Measurements from ENCODE around the gene ACSF2.
"Not testable (repeated sequence)": the region's sequence is repeated elsewhere in the genome, so short reads cannot be mapped to it uniquely, and the experiment has no call there.

Gene ACSF2

GRCh38 chr17:50465635-50466034 is 39.6 kb downstream of the ACSF2 start:
- DNase-seq: no peak

GRCh38 chr17:50466371-50467113 is 40.5 kb downstream of the ACSF2 start:
- no peak for DNase-seq

GRCh38 chr17:50467114-50467854 is 41.3 kb downstream of the ACSF2 start:
- DNase-seq: no peak

- DNase-seq: no peak
These were observed 41.9 kb downstream of the ACSF2 start for GRCh38 chr17:50467855-50468303.

DNA sequence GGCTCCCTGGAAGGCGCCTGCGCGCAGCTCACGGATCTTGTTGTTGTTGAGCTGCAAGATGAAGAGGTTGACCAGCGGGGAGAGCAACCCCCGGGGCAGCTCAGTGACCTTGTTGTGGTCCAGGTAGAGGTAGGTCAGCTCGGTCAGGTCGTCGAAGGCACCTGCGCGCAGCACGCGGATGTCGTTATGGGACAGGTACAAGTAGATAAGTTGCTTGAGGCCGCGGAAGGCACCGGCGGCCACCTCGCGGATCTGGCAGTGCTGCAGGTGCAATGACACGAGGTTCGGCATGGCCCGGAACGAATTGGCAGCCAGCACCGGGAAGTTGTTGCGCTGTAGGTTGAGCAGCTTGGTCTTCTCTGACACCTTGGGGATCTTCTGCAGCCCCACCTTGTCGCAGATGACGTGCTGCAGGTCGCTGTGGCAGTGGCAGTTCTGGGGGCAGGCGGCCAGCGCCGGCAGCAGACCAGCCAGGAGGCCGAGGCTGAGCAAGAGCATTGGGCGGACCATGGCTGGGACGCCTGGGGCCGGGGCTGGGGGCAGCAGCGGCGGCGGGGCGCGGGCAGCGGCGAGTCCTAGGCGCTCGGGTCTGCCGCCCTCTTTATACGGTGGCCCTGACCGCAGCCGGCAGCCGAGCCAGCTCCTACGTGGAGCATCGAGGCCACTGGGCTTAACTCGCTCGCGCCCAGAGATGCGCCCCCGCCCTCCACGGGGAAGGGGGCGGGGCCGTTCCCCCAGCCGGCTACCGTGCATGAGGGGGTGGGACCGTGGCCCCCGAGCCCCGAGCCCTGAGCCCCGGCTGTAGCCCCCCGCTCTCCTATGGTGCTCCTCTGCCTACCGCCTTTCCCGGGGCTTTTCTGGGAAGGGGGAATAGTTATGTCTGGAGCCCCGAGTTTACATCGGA is 42.5 kb downstream of the ACSF2 start, which contains the start of gene CHAD:
CHAD (minus strand) TSS at position 577 of the 904 bp plus-strand sequence; CDS start at position 510, 67 bp downstream.
- DNase-seq: peak in 1 of 2 experiments; percentile 73

DNA sequence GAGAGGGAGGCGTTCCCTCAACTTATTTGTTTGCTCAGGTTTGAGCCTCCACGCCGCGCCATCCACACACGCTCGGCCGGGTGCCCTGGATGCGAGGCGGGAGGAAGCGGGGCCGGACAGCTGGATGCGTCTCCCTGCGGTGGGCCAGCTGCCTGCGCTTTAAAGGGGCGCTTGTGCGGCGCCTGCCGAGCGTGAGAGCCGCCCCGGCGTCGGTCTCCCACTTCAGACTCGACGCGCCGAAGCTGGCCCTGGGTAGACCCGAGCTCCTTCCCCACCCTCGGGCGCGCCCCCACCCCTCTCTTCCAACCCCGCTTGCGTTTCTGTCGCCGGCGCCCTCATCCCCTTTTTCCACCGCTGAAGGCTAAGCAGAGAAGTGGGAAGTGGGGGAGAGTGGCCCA is 43.2 kb downstream of the ACSF2 start:
- no peak for DNase-seq

GRCh38 chr17:50469671-50470305 is 43.8 kb downstream of the ACSF2 start:
- no peak for DNase-seq

GRCh38 chr17:50470426-50470825 is 44.4 kb downstream of the ACSF2 start:
- DNase-seq: no peak

DNA sequence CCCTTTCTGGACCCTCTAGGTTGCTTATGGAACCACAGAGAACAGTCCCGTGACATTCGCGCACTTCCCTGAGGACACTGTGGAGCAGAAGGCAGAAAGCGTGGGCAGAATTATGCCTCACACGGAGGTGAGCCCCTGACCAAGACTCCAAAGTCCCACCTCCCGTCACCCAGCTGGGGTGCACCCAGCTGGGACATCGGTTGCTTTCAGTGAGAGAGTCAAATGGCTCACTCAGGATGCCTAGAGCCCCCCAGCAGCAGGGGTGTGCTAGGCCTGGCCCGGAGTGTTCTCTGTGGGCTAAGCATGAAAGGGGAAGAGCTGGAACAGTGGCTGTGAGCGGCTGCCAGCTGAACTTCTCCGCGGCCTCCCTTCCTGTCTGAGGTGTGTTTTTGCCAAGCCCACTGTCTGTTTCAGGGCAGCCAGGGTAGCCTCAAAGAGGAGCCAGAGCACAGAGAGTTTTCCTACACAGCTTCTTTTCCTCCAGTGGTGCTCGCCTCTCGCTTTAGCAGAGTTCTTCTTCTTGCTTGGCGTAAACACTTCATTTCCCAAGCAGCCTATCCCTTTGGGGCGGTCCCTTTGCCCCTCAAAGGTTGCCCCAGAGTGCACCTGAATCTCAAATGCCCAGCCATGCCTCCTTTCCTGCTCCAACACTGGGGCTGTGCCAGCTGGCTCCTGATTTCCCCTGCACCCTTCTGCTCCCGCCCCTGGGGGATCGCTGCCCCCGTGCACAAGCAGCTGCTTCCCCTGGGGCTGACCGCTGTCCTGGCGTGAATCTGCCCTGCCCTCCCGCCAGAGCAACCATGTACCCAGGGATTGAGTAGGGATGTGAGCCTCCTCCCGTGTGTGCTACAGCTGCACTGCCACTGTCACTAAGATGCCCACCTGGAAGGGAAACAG is 45.2 kb downstream of the ACSF2 start:
- no peak for DNase-seq

GRCh38 chr17:50472286-50472685 is 46.3 kb downstream of the ACSF2 start:
- DNase-seq: no peak

- DNase-seq: not testable (repeated sequence)
These were observed 46.7 kb downstream of the ACSF2 start for GRCh38 chr17:50472761-50473161.

- DNase-seq: no peak
These were observed 47.9 kb downstream of the ACSF2 start for GRCh38 chr17:50473901-50474300.

DNA sequence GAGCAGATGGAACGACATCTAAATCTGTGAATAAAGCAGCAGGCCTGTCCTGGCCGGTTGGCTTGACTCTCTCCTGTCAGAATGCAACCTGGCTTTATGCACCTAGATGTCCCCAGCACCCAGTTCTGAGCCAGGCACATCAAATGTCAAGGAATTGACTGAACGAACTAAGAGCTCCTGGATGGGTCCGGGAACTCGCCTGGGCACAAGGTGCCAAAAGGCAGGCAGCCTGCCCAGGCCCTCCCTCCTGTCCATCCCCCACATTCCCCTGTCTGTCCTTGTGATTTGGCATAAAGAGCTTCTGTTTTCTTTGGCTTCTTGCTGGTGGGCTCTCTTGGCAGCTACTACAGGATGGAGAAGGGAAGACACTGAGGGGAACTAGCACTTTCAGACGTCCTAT is 48.5 kb downstream of the ACSF2 start:
- DNase-seq: no peak

DNA sequence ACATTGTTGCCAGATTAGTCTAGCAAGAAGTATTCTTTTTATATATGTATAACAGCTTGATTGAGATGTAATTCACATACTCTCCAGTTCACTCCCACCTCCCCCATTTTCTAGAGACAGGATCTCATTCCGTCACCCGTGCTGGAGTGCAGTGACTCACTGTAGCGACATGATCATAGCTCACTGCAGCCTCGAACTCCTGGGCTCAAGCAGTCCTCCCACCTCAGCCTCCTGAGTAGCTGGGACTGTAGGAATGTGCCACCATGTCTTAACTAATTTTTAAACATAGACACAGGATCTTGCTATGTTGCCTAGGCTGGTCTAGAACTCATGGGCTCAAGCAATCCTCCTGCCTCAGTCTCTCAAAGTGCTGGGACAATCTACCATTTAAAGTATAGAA is 49.3 kb downstream of the ACSF2 start:
- no peak for DNase-seq

DNA sequence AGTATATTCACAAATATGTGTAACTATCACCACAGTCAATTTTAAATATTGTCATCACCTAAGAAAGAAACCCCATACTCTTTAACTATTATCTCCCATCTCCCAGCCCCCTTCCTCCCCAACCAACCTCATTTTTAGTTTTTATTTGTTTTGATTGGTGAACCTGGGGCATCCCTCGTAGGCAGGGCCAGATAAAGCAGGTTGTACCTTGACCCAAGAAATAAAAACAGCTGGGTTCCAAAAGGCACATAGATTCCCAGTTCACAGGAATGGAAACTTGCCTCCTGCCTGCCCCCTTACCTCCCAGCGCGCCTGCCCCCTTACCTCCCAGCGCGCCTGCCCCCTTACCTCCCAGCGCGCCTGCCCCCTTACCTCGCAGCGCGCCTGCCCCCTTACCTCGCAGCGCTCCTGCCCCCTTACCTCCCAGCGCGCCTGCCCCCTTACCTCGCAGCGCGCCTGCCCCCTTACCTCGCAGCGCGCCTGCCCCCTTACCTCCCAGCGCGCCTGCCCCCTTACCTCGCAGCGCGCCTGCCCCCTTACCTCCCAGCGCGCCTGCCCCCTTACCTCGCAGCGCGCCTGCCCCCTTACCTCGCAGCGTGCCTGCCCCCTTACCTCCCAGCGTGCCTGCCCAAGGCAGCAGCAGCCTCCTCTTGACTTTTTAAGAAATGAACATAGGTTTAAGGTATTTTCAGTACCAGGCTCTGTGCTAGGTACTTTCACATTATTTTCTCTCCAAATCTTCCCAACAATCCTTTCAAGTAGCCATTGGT is 49.9 kb downstream of the ACSF2 start:
- not testable (repeated sequence) for DNase-seq

- DNase-seq: peak in 1 of 2 experiments; percentile 44
These were observed 50.7 kb downstream of the ACSF2 start for GRCh38 chr17:50476545-50477315.

GRCh38 chr17:50477976-50478375 is 52.0 kb downstream of the ACSF2 start:
- DNase-seq: no peak

DNA sequence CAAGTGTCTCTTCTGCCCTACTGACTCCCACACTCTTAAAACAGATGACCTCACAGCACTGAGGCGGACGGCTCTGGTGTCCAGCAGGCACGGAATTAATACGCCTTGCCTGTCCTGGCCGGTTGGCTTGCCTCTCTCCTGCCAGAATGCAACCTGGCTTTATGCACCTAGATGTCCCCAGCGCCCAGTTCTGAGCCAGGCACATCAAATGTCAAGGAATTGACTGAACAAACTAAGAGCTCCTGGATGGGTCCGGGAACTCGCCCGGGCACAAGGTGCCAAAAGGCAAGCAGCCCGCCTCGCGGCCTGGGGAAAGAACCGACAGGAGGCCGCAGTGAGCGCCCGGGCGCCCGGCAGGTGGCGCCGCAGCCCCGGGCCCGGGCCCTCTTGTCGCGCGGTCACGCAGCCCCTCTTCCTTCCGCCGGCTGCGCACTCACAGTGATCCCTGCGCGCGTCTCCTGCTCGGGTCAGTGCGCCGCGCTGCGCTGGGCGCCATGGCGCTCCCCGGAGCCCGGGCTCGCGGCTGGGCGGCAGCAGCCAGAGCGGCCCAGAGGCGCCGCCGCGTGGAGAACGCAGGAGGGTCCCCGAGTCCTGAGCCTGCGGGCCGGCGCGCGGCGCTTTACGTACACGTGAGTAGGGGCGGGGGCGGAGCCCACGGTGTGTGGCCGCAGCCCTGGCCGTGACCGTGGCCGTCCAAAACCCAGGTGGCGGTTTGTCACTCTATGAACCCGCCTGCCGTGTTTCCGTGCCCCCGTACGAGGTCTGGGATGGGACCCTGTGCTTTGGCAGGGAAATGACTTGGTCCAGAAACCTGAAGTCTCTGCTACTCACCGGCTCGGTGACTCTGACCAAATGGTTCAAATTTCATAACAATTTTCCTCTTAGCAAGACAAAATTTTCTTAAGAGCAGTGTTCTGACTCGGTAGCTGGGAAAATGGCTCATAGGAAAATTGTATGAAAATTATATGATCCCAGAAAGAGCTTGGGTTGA is 52.7 kb downstream of the ACSF2 start, which contains the start of gene RSAD1:
RSAD1 (plus strand) TSS at position 470 of the 991 bp plus-strand sequence; CDS start at position 495, 25 bp downstream.
- peak in 1 of 2 experiments; percentile 74 for DNase-seq

Measured in cerebellar nuclear complex (tissue), 1 donor.